ENCODE data around the gene GOT2.
"Not testable (repeated sequence)": the region's sequence is repeated elsewhere in the genome, so short reads cannot be mapped to it uniquely, and the experiment has no call there.

Gene GOT2

DNA sequence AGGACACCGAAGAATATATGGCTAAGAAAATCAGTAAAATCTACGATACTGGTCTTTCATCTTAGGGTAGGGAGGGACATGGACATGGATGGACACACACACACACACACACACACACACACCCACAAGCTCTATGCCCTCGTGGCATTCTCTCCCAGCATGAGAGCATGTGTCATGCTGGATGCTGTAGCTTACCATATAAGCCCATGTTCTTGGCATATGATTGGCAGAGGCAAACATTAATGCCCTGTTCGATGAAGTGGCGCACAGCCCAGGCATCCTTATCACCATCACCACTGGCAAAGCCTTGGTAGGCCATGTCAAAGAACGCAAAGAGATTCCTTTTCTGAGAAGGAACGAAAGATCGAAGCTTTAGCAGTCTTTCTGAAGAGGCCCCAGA, 17.6 kb downstream of the GOT2 start:
- no peak overlapping the region for H3K27ac ChIP-seq
- TF ChIP-seq, protein P1, sequence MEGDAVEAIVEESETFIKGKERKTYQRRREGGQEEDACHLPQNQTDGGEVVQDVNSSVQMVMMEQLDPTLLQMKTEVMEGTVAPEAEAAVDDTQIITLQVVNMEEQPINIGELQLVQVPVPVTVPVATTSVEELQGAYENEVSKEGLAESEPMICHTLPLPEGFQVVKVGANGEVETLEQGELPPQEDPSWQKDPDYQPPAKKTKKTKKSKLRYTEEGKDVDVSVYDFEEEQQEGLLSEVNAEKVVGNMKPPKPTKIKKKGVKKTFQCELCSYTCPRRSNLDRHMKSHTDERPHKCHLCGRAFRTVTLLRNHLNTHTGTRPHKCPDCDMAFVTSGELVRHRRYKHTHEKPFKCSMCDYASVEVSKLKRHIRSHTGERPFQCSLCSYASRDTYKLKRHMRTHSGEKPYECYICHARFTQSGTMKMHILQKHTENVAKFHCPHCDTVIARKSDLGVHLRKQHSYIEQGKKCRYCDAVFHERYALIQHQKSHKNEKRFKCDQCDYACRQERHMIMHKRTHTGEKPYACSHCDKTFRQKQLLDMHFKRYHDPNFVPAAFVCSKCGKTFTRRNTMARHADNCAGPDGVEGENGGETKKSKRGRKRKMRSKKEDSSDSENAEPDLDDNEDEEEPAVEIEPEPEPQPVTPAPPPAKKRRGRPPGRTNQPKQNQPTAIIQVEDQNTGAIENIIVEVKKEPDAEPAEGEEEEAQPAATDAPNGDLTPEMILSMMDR (IDR thresholded peaks at IDR 0.05): no peak
- no peak for TF ChIP-seq ZFX (IDR thresholded peaks at IDR 0.05; ENCODE audit: borderline replicate concordance)

DNA sequence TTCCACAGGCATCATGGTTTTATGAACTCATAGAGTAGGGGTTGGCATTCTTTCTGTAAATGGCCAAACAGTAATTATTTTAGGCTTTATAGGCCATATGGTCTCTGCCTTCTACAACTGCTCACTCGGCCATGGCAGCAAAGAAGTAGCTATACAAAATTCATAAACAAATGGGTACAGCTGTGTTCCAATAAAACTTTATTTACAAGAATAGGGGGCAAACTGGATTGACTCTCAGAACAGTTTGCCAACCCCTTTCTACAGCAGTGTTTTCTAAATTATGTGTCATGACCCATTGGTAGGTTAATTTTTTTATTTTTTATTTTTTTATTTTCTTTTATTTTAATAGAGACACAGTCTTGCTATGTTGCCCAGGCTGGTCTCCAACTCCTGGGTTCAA, 20.4 kb downstream of the GOT2 start:
- TF ChIP-seq ZFX (IDR thresholded peaks at IDR 0.05; ENCODE audit: borderline replicate concordance): no peak
- TF ChIP-seq, protein P1 (IDR thresholded peaks at IDR 0.05): no peak
- no peak overlapping the region for H3K27ac ChIP-seq

DNA sequence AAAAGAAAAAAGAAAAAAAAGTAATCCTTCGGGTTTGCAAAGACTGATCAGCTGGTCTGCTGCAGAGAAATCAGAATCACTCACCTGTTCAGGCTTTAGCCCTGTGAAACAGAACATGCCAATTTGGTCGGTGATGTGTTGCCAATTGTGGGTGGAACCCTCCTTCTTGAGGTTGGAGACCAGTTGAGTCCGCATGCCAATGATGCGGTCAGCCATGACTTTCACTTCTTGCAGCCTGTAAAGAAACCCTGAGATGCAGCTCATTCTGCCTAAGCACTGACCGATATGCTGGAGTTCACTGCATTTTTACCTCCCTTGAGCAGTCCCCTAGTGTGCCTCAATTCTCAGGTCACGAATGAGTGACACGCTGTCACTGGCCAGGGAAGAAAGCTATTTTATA, 24.8 kb downstream of the GOT2 start:
- TF ChIP-seq, protein P1 (IDR thresholded peaks at IDR 0.05): no peak
- no peak for TF ChIP-seq ZFX (IDR thresholded peaks at IDR 0.05; ENCODE audit: borderline replicate concordance)
- no peak overlapping the region for H3K27ac ChIP-seq

DNA sequence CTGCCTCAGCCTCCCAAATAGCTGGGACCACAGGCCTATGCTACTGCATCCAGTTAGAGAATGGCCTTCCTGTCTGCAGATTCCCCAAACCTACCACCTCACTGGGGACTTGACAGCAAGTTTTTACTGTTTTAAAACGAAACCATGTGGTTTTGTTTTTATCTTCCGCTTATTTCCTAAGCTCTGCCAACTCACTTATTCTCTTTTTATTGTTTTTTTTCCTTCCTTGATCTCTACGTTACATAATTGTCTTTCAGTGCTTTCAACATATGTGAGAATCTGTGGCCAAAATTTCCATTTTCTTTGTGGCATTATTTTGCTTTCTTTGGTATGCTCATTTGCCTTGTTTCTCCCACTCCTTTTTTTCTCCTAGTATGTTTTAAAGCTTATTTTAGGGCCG, 35.0 kb downstream of the GOT2 start:
- H3K27ac ChIP-seq: no peak overlapping the region
- TF ChIP-seq, protein P1 (IDR thresholded peaks at IDR 0.05): no peak
- no peak for TF ChIP-seq ZFX (IDR thresholded peaks at IDR 0.05; ENCODE audit: borderline replicate concordance)

DNA sequence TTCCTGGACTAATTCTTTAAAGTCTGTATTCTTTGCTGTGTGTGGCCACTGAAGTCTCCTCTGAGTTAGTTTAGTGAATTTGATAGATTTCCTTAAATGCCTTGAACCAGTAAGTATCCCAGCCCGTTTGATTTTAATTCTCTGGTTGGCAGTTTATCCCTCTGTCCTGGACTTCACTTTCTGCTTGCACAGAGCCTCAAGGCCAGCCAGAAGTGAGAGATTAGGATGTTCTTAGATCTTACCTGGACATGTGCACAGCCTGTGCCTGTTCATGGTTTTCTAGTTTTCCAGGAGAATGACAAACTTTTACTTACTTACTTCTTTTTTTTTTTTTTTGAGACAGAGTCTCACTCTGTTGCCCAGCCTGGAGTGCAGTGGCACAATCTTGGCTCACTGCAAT, 38.7 kb downstream of the GOT2 start:
- H3K27ac ChIP-seq: no peak overlapping the region
- TF ChIP-seq, protein P1 (IDR thresholded peaks at IDR 0.05): no peak
- no peak for TF ChIP-seq ZFX (IDR thresholded peaks at IDR 0.05; ENCODE audit: borderline replicate concordance)

DNA sequence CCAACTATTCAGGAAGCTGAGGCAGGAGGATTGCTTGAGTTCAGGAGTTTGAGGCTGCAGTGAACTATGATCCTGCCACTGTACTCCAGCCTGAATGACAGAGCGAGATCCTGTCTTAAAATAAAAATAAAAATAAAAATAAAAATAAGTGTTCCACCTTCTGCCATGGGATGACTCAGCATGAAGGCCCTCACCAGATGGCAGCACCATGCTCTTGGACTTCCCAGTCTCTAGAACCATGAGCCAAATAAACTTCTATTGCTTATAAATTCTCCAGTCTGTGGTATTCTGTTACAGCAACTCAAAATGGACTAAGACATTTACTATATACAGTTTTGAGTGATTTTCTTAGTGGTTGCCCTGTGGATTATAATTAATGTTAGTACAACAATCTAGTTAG, 41.7 kb downstream of the GOT2 start:
- no peak overlapping the region for H3K27ac ChIP-seq
- TF ChIP-seq, protein P1 (IDR thresholded peaks at IDR 0.05): no peak
- TF ChIP-seq ZFX (IDR thresholded peaks at IDR 0.05; ENCODE audit: borderline replicate concordance): no peak

DNA sequence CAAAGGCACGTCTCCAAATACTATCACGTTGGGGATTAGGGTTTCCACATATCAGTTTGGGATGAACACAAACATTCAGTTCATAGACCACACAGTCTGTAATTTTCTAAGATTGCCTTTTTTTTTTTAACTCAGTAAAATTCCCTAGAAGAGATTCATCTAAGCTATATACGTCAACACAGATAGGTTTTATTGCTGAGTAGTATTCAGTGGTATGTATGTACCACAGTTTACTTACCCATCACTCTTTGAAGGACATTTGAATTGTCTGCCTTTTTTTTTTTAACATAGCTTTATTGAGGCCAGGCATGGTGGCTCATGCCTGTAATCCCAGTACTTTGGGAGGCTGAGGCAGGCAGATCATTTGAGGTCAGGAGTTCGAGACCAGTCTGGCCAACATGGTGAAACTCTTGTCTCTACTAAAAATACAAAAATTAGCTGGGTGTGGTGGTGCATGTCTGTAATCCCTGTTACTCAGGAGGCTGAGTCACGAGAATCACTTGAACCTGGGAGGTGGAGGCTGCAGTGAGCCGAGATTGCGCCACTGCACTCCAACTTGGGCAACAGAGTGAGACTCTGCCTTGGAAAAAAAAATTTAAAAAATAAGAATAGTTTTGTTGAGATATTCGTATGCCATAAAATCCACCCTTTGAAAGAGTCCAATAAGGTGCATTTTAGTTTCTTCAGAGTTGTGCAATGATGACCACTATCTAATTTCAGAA, 47.0 kb downstream of the GOT2 start:
- H3K27ac ChIP-seq: not testable (repeated sequence)

DNA sequence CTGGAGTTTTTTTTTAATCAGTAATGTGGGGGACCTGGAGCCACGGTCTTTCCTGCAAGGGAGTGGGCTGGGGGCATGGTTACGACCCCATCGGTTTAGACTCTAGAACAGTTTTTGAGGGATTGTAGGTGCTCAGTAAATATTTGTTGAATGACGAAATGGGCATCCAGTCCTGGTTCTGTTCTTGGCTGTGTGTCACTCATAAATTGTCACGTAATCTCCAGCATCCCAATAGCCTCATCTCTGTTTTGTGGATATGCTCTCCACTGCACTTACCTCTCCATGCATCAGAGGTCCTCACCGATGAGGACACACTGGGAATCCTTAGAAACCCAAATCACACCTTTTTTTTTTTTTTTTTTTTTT, 49.0 kb downstream of the GOT2 start:
- H3K27ac ChIP-seq: no peak overlapping the region
- no peak for TF ChIP-seq ZFX (IDR thresholded peaks at IDR 0.05; ENCODE audit: borderline replicate concordance)
- TF ChIP-seq, protein P1 (IDR thresholded peaks at IDR 0.05): no peak
